Upper lobe of left lung (tissue), 4 donors: ENCODE data around the gene FCGR3B.
"Not testable (repeated sequence)": the region's sequence is repeated elsewhere in the genome, so short reads cannot be mapped to it uniquely, and the experiment has no call there.

Experiments
- POLR2A ChIP-seq, 4 donors: fragments of 450-650 bp; IDR thresholded peaks; one replicate each; pipeline ENCODE4 v1.5.1; 2016 to 2017; ENCODE audit warnings: antibody characterized with exemption in 4 of 4, mild to moderate bottlenecking in 2 of 4
- POLR2AphosphoS5 ChIP-seq, 2 donors: sonication (generic); formaldehyde crosslinking; IDR thresholded peaks; one replicate each; pipeline ENCODE4 v1.5.1; 2017; ENCODE audit warnings: antibody characterized with exemption in 2 of 2
- TF ChIP-seq, protein P1 (sequence below), 6 experiments: fragments of 450-650 bp in 4 of 6; fragments of 200-600 bp in 2 of 6; sonication (generic) in 2 of 6; IDR thresholded peaks; one replicate each; pipeline ENCODE4 v1.5.1; 2016 to 2019; ENCODE audit warnings: antibody characterized with exemption in 6 of 6

- TF ChIP-seq, protein P1, sequence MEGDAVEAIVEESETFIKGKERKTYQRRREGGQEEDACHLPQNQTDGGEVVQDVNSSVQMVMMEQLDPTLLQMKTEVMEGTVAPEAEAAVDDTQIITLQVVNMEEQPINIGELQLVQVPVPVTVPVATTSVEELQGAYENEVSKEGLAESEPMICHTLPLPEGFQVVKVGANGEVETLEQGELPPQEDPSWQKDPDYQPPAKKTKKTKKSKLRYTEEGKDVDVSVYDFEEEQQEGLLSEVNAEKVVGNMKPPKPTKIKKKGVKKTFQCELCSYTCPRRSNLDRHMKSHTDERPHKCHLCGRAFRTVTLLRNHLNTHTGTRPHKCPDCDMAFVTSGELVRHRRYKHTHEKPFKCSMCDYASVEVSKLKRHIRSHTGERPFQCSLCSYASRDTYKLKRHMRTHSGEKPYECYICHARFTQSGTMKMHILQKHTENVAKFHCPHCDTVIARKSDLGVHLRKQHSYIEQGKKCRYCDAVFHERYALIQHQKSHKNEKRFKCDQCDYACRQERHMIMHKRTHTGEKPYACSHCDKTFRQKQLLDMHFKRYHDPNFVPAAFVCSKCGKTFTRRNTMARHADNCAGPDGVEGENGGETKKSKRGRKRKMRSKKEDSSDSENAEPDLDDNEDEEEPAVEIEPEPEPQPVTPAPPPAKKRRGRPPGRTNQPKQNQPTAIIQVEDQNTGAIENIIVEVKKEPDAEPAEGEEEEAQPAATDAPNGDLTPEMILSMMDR (IDR thresholded peaks at IDR 0.05), result not testable (repeated sequence)
- TF ChIP-seq POLR2AphosphoS5, POLR2A (IDR thresholded peaks at IDR 0.05): not testable (repeated sequence)
Measured at GRCh38 chr1:161653971-161654370, 23.0 kb upstream of the FCGR3B start.
